Medulla oblongata (tissue), 1 donor: ENCODE data around the gene ERBB4.
"Not testable (repeated sequence)": the region's sequence is repeated elsewhere in the genome, so short reads cannot be mapped to it uniquely, and the experiment has no call there.

ENCODE experiments used
- DNase-seq: peaks from one replicate; pipeline ENCODE4 v3.0.0-alpha.2; 2015; ENCODE audit errors: extremely low spot score

The ERBB4 gene

GRCh38 chr2:211611621-211612020, 927.0 kb downstream of the ERBB4 start:
- DNase-seq: no peak

- no peak for DNase-seq
Observed at GRCh38 chr2:211611061-211611518, 927.5 kb downstream of the ERBB4 start.

- DNase-seq: no peak
Observed at GRCh38 chr2:211609127-211609526, 929.5 kb downstream of the ERBB4 start.

GRCh38 chr2:211599146-211599545, 939.5 kb downstream of the ERBB4 start:
- no peak for DNase-seq

GRCh38 chr2:211598238-211598637, 940.4 kb downstream of the ERBB4 start:
- no peak for DNase-seq

- not testable (repeated sequence) for DNase-seq
Observed at GRCh38 chr2:211592006-211592405, 946.6 kb downstream of the ERBB4 start.

GRCh38 chr2:211591426-211591825, 947.2 kb downstream of the ERBB4 start:
- no peak for DNase-seq

GRCh38 chr2:211568439-211568838, 970.2 kb downstream of the ERBB4 start:
- DNase-seq: no peak

GRCh38 chr2:211564441-211564840, 974.2 kb downstream of the ERBB4 start:
- DNase-seq: no peak

GRCh38 chr2:211545582-211545981, 993.0 kb downstream of the ERBB4 start:
- DNase-seq: no peak

GRCh38 chr2:211534632-211535031, 1004.0 kb downstream of the ERBB4 start:
- peak; percentile 53 for DNase-seq

- DNase-seq: not testable (repeated sequence)
Observed at GRCh38 chr2:211524248-211524647, 1014.4 kb downstream of the ERBB4 start.

GRCh38 chr2:211516537-211516936, 1022.1 kb downstream of the ERBB4 start:
- no peak for DNase-seq

GRCh38 chr2:211514049-211514448, 1024.6 kb downstream of the ERBB4 start:
- no peak for DNase-seq

- DNase-seq: no peak
Observed at GRCh38 chr2:211513446-211513845, 1025.2 kb downstream of the ERBB4 start.

GRCh38 chr2:211512806-211513205, 1025.8 kb downstream of the ERBB4 start:
- no peak for DNase-seq

- no peak for DNase-seq
Observed at GRCh38 chr2:211503856-211504255, 1034.7 kb downstream of the ERBB4 start.

GRCh38 chr2:211503198-211503597, 1035.4 kb downstream of the ERBB4 start:
- DNase-seq: no peak

GRCh38 chr2:211498551-211499205, 1039.9 kb downstream of the ERBB4 start:
- no peak for DNase-seq

- DNase-seq: no peak
Observed at GRCh38 chr2:211495339-211495738, 1043.3 kb downstream of the ERBB4 start.

GRCh38 chr2:211494536-211494935, 1044.1 kb downstream of the ERBB4 start:
- DNase-seq: no peak

GRCh38 chr2:211494085-211494484, 1044.5 kb downstream of the ERBB4 start:
- no peak for DNase-seq

GRCh38 chr2:211487733-211488132, 1050.9 kb downstream of the ERBB4 start:
- DNase-seq: peak; percentile 17
